Epithelial cell of esophagus (primary cell): ENCODE measurements around the gene ZC3H4.

Source experiments
- DNase-seq: peaks from one replicate; pipeline ENCODE4 v3.0.0; 2010; ENCODE audit warnings: low read depth
- H3K4me3 ChIP-seq: 2 replicates; pipeline ENCODE4 v1.5.1; 2011; ENCODE audit warnings: mild to moderate bottlenecking, low read length, control low read depth
- CTCF ChIP-seq: IDR thresholded peaks from 2 replicates; pipeline ENCODE4 v1.5.1; 2011; ENCODE audit warnings: low read depth, mild to moderate bottlenecking, low read length, control low read depth, inconsistent platforms; ENCODE audit not compliant: insufficient read depth; ENCODE audit errors: missing control alignments

The ZC3H4 gene

GRCh38 chr19:47072323-47072722 is 41.3 kb downstream of the ZC3H4 start:
- DNase-seq = no peak
- no peak overlapping the region for H3K4me3 ChIP-seq
- no peak for TF ChIP-seq CTCF

GRCh38 chr19:47071731-47072130 is 41.8 kb downstream of the ZC3H4 start:
- no peak overlapping the region for H3K4me3 ChIP-seq
- no peak for DNase-seq
- no peak for TF ChIP-seq CTCF

GRCh38 chr19:47070756-47071155 is 42.8 kb downstream of the ZC3H4 start:
- TF ChIP-seq CTCF = no peak
- H3K4me3 ChIP-seq = no peak overlapping the region
- no peak for DNase-seq

GRCh38 chr19:47069795-47070194 is 43.8 kb downstream of the ZC3H4 start:
- H3K4me3 ChIP-seq = no peak overlapping the region
- no peak for TF ChIP-seq CTCF
- DNase-seq = no peak

- no peak overlapping the region for H3K4me3 ChIP-seq
- no peak for TF ChIP-seq CTCF
- DNase-seq = no peak
These were observed 44.6 kb downstream of the ZC3H4 start for GRCh38 chr19:47068876-47069406.

GRCh38 chr19:47068246-47068645 is 45.3 kb downstream of the ZC3H4 start:
- H3K4me3 ChIP-seq = no peak overlapping the region
- DNase-seq = no peak
- no peak for TF ChIP-seq CTCF

- no peak for TF ChIP-seq CTCF
- H3K4me3 ChIP-seq = no peak overlapping the region
- no peak for DNase-seq
These were observed 46.2 kb downstream of the ZC3H4 start for GRCh38 chr19:47067215-47067847.
